H1 (cell line): Measurements from ENCODE around the gene METRN. TPM values are rescaled to one million over a fixed set of nuclear protein-coding genes. Genes with fewer than 3 reads are reported as not detected.

Experiments used
- CTCF ChIA-PET: fragments of 300-600 bp; sonication (Branson Sonifier 250); formaldehyde crosslinking; loops from one replicate; lab custom pipeline; 2021; ENCODE audit not compliant: partially characterized antibody; lab: Charles Lee
- POLR2A ChIA-PET: fragments of 300-600 bp; sonication (Branson Sonifier 250); formaldehyde crosslinking; loops from one replicate; lab custom pipeline; 2021; ENCODE audit warnings: inconsistent platforms; ENCODE audit not compliant: partially characterized antibody; lab: Charles Lee
- DNase-seq, 2 experiments: peaks; one replicate each; pipeline versions ENCODE4 v3.0.0 to v3.0.0-alpha.2; 2010 to 2022; ENCODE audit warnings: low spot score in 2 of 2, low read depth in 1 of 2, mixed read lengths in 1 of 2
- FAIRE-seq: peaks from 2 replicates; lab custom pipeline; 2011; peaks lifted over from hg19 to GRCh38; lab: Jason Lieb, UNC
- H2AFZ ChIP-seq: 2 replicates; pipeline ENCODE4 v1.8.1; 2012; ENCODE audit warnings: low read length, inconsistent platforms
- H2AK5ac ChIP-seq: 2 replicates; pipeline ENCODE4 v1.6.1; 2013; ENCODE audit warnings: low read depth, low read length
- H2BK120ac ChIP-seq: replicated peaks from 2 replicates; pipeline ENCODE3; 2013; ENCODE audit warnings: low read depth, low read length, inconsistent platforms
- H2BK12ac ChIP-seq: 2 replicates; pipeline ENCODE4 v1.6.1; 2013; ENCODE audit warnings: low read depth, low read length
- H2BK15ac ChIP-seq: 2 replicates; pipeline ENCODE4 v1.6.1; 2013; ENCODE audit warnings: low read length
- H2BK20ac ChIP-seq: 2 replicates; pipeline ENCODE4 v1.6.1; 2013; ENCODE audit warnings: low read length
- H2BK5ac ChIP-seq: 2 replicates; pipeline ENCODE4 v1.6.1; 2013; ENCODE audit warnings: low read depth, low read length
- H3K14ac ChIP-seq: 2 replicates; pipeline ENCODE4 v1.6.1; 2013; ENCODE audit warnings: inconsistent platforms; ENCODE audit not compliant: insufficient read length
- H3K18ac ChIP-seq: 2 replicates; pipeline ENCODE4 v1.6.1; 2013; ENCODE audit warnings: low read length; ENCODE audit errors: extremely low read depth
- H3K23ac ChIP-seq: 2 replicates; pipeline ENCODE4 v1.6.1; 2013; ENCODE audit warnings: inconsistent platforms; ENCODE audit not compliant: insufficient read length
- H3K23me2 ChIP-seq: 2 replicates; pipeline ENCODE4 v1.6.1; 2013; ENCODE audit warnings: low read depth, low read length
- H3K27ac ChIP-seq: 2 replicates; pipeline ENCODE4 v1.6.1; 2011; ENCODE audit warnings: low read depth, low read length, inconsistent platforms
- H3K27me3 ChIP-seq, 4 experiments: replicated peaks in 1 of 4; 1 replicate in 1 of 4; 2 replicates in 3 of 4; pipeline versions ENCODE4 v1.6.1 to v1.8.1; 2011 to 2013; ENCODE audit warnings: low read length in 3 of 4, mild to moderate bottlenecking in 3 of 4, inconsistent platforms in 2 of 4, mixed read lengths in 2 of 4, moderate library complexity in 1 of 4; ENCODE audit not compliant: control insufficient read depth in 3 of 4, insufficient read depth in 3 of 4; ENCODE audit errors: extremely low read depth in 1 of 4
- H3K36me3 ChIP-seq, 4 experiments: 2 replicates each; pipeline versions ENCODE4 v1.6.1 to v1.8.1; 2011 to 2013; ENCODE audit warnings: mild to moderate bottlenecking in 4 of 4, low read length in 3 of 4, moderate library complexity in 2 of 4, control low read depth in 1 of 4, inconsistent platforms in 1 of 4; ENCODE audit not compliant: insufficient read depth in 4 of 4, control insufficient read depth in 2 of 4
- H3K4ac ChIP-seq: replicated peaks from 2 replicates; pipeline ENCODE3; 2013; ENCODE audit warnings: low read length, low read depth, mixed read lengths, inconsistent platforms; ENCODE audit not compliant: insufficient read length
- H3K4me1 ChIP-seq, 4 experiments: replicated peaks in 1 of 4; 1 replicate in 1 of 4; 2 replicates in 3 of 4; pipeline versions ENCODE4 v1.6.1 to v1.8.1; 2011 to 2013; ENCODE audit warnings: low read length in 3 of 4, inconsistent platforms in 2 of 4, mixed read lengths in 1 of 4; ENCODE audit not compliant: insufficient read depth in 4 of 4, control insufficient read depth in 3 of 4
- H3K4me2 ChIP-seq, 2 experiments: 2 replicates each; pipeline versions ENCODE4 v1.6.1 to v1.8.1; 2011 to 2013; ENCODE audit warnings: low read depth in 2 of 2, low read length in 2 of 2, control low read depth in 1 of 2, inconsistent platforms in 1 of 2, mild to moderate bottlenecking in 1 of 2; ENCODE audit not compliant: insufficient read depth in 1 of 2
- H3K4me3 ChIP-seq, 4 experiments: fragments of 200-600, 300-600 bp in 1 of 4; sonication (generic), shearing (Covaris generic), sonication (Bioruptor Twin) in 1 of 4; 2 replicates each; pipeline versions ENCODE4 v1.5.1 to v1.8.1; 2011 to 2016; ENCODE audit warnings: low read length in 4 of 4, low read depth in 3 of 4, control low read depth in 2 of 4, inconsistent platforms in 2 of 4, mild to moderate bottlenecking in 2 of 4, mixed read lengths in 1 of 4, moderate library complexity in 1 of 4; ENCODE audit not compliant: insufficient read depth in 2 of 4; ENCODE audit errors: extremely low read depth in 1 of 4
- H3K56ac ChIP-seq: replicated peaks from 2 replicates; pipeline ENCODE3; 2013; ENCODE audit warnings: low read depth, mild to moderate bottlenecking, mixed read lengths, low read length, inconsistent platforms; ENCODE audit not compliant: insufficient read length
- H3K79me1 ChIP-seq: 2 replicates; pipeline ENCODE4 v1.6.1; 2013; ENCODE audit warnings: low read depth, low read length, control low read depth
- H3K79me2 ChIP-seq, 2 experiments: 2 replicates each; pipeline versions ENCODE4 v1.6.1 to v1.8.1; 2012 to 2013; ENCODE audit warnings: low read length in 2 of 2, mild to moderate bottlenecking in 2 of 2, inconsistent platforms in 1 of 2; ENCODE audit not compliant: insufficient read depth in 2 of 2, control insufficient read depth in 1 of 2
- H3K9ac ChIP-seq, 4 experiments: replicated peaks in 1 of 4; 1 replicate in 1 of 4; 2 replicates in 3 of 4; pipeline versions ENCODE4 v1.6.1 to v1.8.1; 2011 to 2013; ENCODE audit warnings: low read depth in 3 of 4, low read length in 3 of 4, control low read depth in 2 of 4, mild to moderate bottlenecking in 2 of 4, moderate library complexity in 2 of 4, inconsistent platforms in 1 of 4; ENCODE audit errors: extremely low read depth in 1 of 4
- H3K9me3 ChIP-seq, 2 experiments: 2 replicates each; pipeline versions ENCODE4 v1.6.1 to v1.8.1; 2012 to 2013; ENCODE audit warnings: mild to moderate bottlenecking in 2 of 2, moderate library complexity in 2 of 2, control low read depth in 1 of 2, inconsistent platforms in 1 of 2, low read depth in 1 of 2, low read length in 1 of 2, mixed read lengths in 1 of 2; ENCODE audit not compliant: insufficient read depth in 2 of 2
- H4K20me1 ChIP-seq, 2 experiments: replicated peaks in 1 of 2; 2 replicates each; pipeline versions ENCODE3 to v1.8.1; 2011 to 2013; ENCODE audit warnings: inconsistent platforms in 2 of 2, low read length in 2 of 2, mild to moderate bottlenecking in 1 of 2; ENCODE audit not compliant: insufficient read depth in 2 of 2, control insufficient read depth in 1 of 2
- H4K5ac ChIP-seq: 2 replicates; pipeline ENCODE4 v1.6.1; 2013; ENCODE audit warnings: low read length, low read depth, mixed read lengths, inconsistent platforms; ENCODE audit not compliant: insufficient read length
- H4K8ac ChIP-seq: 2 replicates; pipeline ENCODE4 v1.8.0; 2013; ENCODE audit warnings: mild to moderate bottlenecking, moderate library complexity, low read length, inconsistent platforms; ENCODE audit not compliant: insufficient read depth; ENCODE audit errors: extremely low read depth
- H4K91ac ChIP-seq: replicated peaks from 2 replicates; pipeline ENCODE3; 2013; ENCODE audit warnings: low read length, mixed read lengths, inconsistent platforms; ENCODE audit not compliant: insufficient read length
- ATF3 ChIP-seq: IDR thresholded peaks from 2 replicates; pipeline ENCODE4 v1.6.1; 2011; ENCODE audit warnings: low read depth, mild to moderate bottlenecking, low read length; ENCODE audit not compliant: insufficient read depth
- CBX5 ChIP-seq: fragments of 300-800, 300-1000 bp; sonication (generic); IDR thresholded peaks from 2 replicates; pipeline ENCODE4 v1.7.1; 2016; ENCODE audit warnings: antibody characterized with exemption, low read length, low read depth
- FOSL1 ChIP-seq: IDR thresholded peaks from 2 replicates; pipeline ENCODE4 v1.6.1; 2011; ENCODE audit warnings: mild to moderate bottlenecking, low read depth, low read length, moderate library complexity; ENCODE audit not compliant: insufficient read depth
- GTF2F1 ChIP-seq: IDR thresholded peaks from 2 replicates; pipeline ENCODE4 v1.6.1; 2012; ENCODE audit warnings: low read depth, low read length, improper control_type of control experiment, borderline replicate concordance
- HDAC2 ChIP-seq, 2 experiments: fragments of 300-600 bp in 1 of 2; sonication (generic) in 1 of 2; IDR thresholded peaks; 2 replicates each; pipeline ENCODE4 v1.6.1; 2011 to 2012; ENCODE audit warnings: low read depth in 2 of 2, low read length in 2 of 2, mild to moderate bottlenecking in 2 of 2, moderate library complexity in 2 of 2, borderline replicate concordance in 1 of 2, inconsistent platforms in 1 of 2
- KDM4A ChIP-seq: IDR thresholded peaks from one replicate; pipeline ENCODE4 v1.7.1; 2012; ENCODE audit warnings: low read depth, mild to moderate bottlenecking, moderate library complexity, low read length, inconsistent platforms; ENCODE audit not compliant: severe bottlenecking
- KDM5A ChIP-seq: fragments of 200-600 bp; IDR thresholded peaks from 2 replicates; pipeline ENCODE4 v1.7.1; 2012; ENCODE audit warnings: mild to moderate bottlenecking, low read length, inconsistent platforms, mixed read lengths
- SAP30 ChIP-seq: fragments of 300-600 bp; sonication (generic); IDR thresholded peaks from 2 replicates; pipeline ENCODE4 v1.7.1; 2012; ENCODE audit warnings: low read length, moderate library complexity, mild to moderate bottlenecking, inconsistent platforms; ENCODE audit not compliant: insufficient read depth, insufficient replicate concordance
- SIN3A ChIP-seq, 2 experiments: IDR thresholded peaks in 1 of 2; conservative IDR thresholded peaks in 1 of 2; 2 replicates each; pipeline ENCODE4 v1.6.1; 2011 to 2012; ENCODE audit warnings: low read length in 2 of 2, improper control_type of control experiment in 1 of 2, low read depth in 1 of 2, mild to moderate bottlenecking in 1 of 2
- SIRT6 ChIP-seq: IDR thresholded peaks from one replicate; pipeline ENCODE4 v1.7.1; 2012; ENCODE audit warnings: low read length, inconsistent platforms
- SP1 ChIP-seq: IDR thresholded peaks from 2 replicates; pipeline ENCODE4 v1.6.1; 2011; ENCODE audit warnings: low read depth, low read length
- SP4 ChIP-seq: IDR thresholded peaks from 2 replicates; pipeline ENCODE4 v1.6.1; 2012; ENCODE audit warnings: low read length, inconsistent platforms
- TBP ChIP-seq: IDR thresholded peaks from 2 replicates; pipeline ENCODE4 v1.6.1; 2011; ENCODE audit warnings: low read depth, low read length, improper control_type of control experiment
- WGBS, 2 experiments: shearing (Covaris generic) in 1 of 2; methylation state at CpG; one replicate each; pipeline versions ENCODE4 v1.1.6 to v1.1.7; 2013 to 2015; ENCODE audit warnings: low lambda C conversion rate in 2 of 2, mixed read lengths in 2 of 2, inconsistent platforms in 1 of 2, low coverage in 1 of 2, missing lambda C conversion rate in 1 of 2; ENCODE audit not compliant: insufficient replicate concordance in 2 of 2, insufficient coverage in 1 of 2, insufficient read length in 1 of 2; ENCODE audit errors: extremely low coverage in 1 of 2, missing lambda C conversion rate in 1 of 2; 5-methylcytosine and 5-hydroxymethylcytosine counted together
- polyA plus RNA-seq, 7 experiments: library from polyadenylated mRNA; depleted of rRNA in 3 of 7; stranded (reverse) in 5 of 7; unstranded in 2 of 7; fragments of >200 nt in 5 of 7; fragments of 200-250 nt in 2 of 7; gene quantifications; 1 replicate in 5 of 7; 2 replicates in 1 of 7; 4 replicates in 1 of 7; pipeline versions ENCODE4 v1.2.1 to v1.2.3, GENCODE V29; 2011 to 2013; ENCODE audit warnings: missing spikeins in 2 of 7, mixed read lengths in 2 of 7
- total RNA-seq: library from RNA; stranded (reverse); fragmentation: NEBNext Ultra II Directional; extraction: Animal tissue kit (Norgen Biotek cat#: 25700); gene quantifications from 2 replicates; pipeline ENCODE4 v1.2.1, GENCODE V29; 2021

METRN gene
- total and polyA plus RNA-seq, 2 of the 8 experiments (the other 6 are each of a cell fraction or from before 2014, with no cell fraction given): 18.7 to 25.8 TPM

- H3K14ac ChIP-seq: no peak overlapping the region
- H2BK20ac ChIP-seq: no peak overlapping the region
- H2AFZ ChIP-seq: no peak overlapping the region
- no peaks in the 10 kb centered on the region for H3K79me2 ChIP-seq
- H3K56ac ChIP-seq: no peak overlapping the region
- 92% methylated on average over 12 of the region's 12 CpGs; no CpG with 5 or more reads in 1 of the 2 experiments for WGBS, 2 experiments
- H3K18ac ChIP-seq: no peak overlapping the region
- H2BK15ac ChIP-seq: no peak overlapping the region
- no peak overlapping the region for H3K23ac ChIP-seq
- no peak overlapping the region for H2BK5ac ChIP-seq
- H3K27ac ChIP-seq: no peak overlapping the region
- H3K9me3 ChIP-seq: no peaks in the 10 kb centered on the region
- peaks cover 0 to 4% (median under 1%) of the 10 kb centered on the region in 4 experiments; a peak in 4 of 7 replicates for H3K4me1 ChIP-seq
- H3K27me3 ChIP-seq: peaks cover 0 to 5% (median 3%) of the 10 kb centered on the region in 4 experiments; a peak in 3 of 7 replicates
- H3K9ac ChIP-seq: no peak overlapping the region
- peaks cover 0 to 3% (median 2%) of the 10 kb centered on the region in 4 experiments; a peak in 2 of 8 replicates for H3K36me3 ChIP-seq
- H3K79me1 ChIP-seq: no peaks in the 10 kb centered on the region
- H3K23me2 ChIP-seq: peaks cover 12% of the 10 kb centered on the region; the same call in 1 of the 2 replicates
- no peak overlapping the region for H2BK120ac ChIP-seq
- no peak overlapping the region for H2BK12ac ChIP-seq
- H2AK5ac ChIP-seq: no peak overlapping the region
- H4K91ac ChIP-seq: no peak overlapping the region
- ChIA-PET POLR2A (interaction anchor here (0.8 to 23.0 kb wide), 5 partner anchors 7 to 69 kb away, joined by 3 to 353 read pairs (median 4); partner anchors contain the start of genes ANTKMT, CCDC78, CIAO3 and HAGHL), CTCF (interaction anchor here (1.1 to 35.8 kb wide), 6 partner anchors 4 to 439 kb away, joined by 3 to 977 read pairs (median 219); partner anchors contain the start of genes ANTKMT, CCDC78, CHTF18 and CIAO3)
- FAIRE-seq (no peak), DNase-seq (no peak)
- no peak overlapping the region for H4K8ac ChIP-seq
- no peak overlapping the region for H3K4ac ChIP-seq
- H4K20me1 ChIP-seq: peaks cover 2 to 11% of the 10 kb centered on the region in 2 experiments
- H4K5ac ChIP-seq: no peak overlapping the region
- no peak overlapping the region for H3K4me2 ChIP-seq
- no peak overlapping the region for H3K4me3 ChIP-seq
- TF ChIP-seq SP1: no peak
- TF ChIP-seq SIRT6: no peak
- TF ChIP-seq TBP: no peak
- no peak for TF ChIP-seq SAP30
- TF ChIP-seq FOSL1: no peak
- TF ChIP-seq KDM4A: no peak
- TF ChIP-seq SIN3A (conservative IDR thresholded peaks at IDR 0.05 in 1 of 2, IDR thresholded peaks at IDR 0.05 in 1 of 2; ENCODE audit: low read depth in 1 of 2, low read length in 2 of 2): no peak
- no peak for TF ChIP-seq ATF3
- no peak for TF ChIP-seq HDAC2 (IDR thresholded peaks at IDR 0.05; ENCODE audit: borderline replicate concordance in 1 of 2, low read depth in 2 of 2, low read length in 2 of 2)
- TF ChIP-seq KDM5A: no peak
- no peak for TF ChIP-seq CBX5
- no peak for TF ChIP-seq SP4
- no peak for TF ChIP-seq GTF2F1
These were observed 17.4 kb downstream of the METRN start for GRCh38 chr16:732332-732731.
